MM.1S (cell line): Measurements from ENCODE around the gene EEA1.

Source experiments
- CTCF ChIP-seq: fragments of 300-600 bp; sonication (generic); IDR thresholded peaks from 2 replicates; pipeline ENCODE4 v1.5.1; 2016; ENCODE audit warnings: antibody characterized with exemption, low read length, mixed read lengths
- EZH2 ChIP-seq: fragments of 300-600 bp; sonication (generic); optimal IDR thresholded peaks from 2 replicates; pipeline ENCODE3; 2017; ENCODE audit warnings: low read depth, mild to moderate bottlenecking, antibody characterized with exemption, low read length, mixed read lengths

- TF ChIP-seq CTCF (no peak), EZH2 (no peak)
These were observed 190.0 kb downstream of the EEA1 start for GRCh38 chr12:92739113-92739512.
